NCI-H2029 (cell line): Measurements from ENCODE around the gene NPM1.

Source experiments
- DNase-seq: peaks from one replicate; lab custom pipeline; 2025; lab: John Stamatoyannopoulos, UW

Gene NPM1

DNA sequence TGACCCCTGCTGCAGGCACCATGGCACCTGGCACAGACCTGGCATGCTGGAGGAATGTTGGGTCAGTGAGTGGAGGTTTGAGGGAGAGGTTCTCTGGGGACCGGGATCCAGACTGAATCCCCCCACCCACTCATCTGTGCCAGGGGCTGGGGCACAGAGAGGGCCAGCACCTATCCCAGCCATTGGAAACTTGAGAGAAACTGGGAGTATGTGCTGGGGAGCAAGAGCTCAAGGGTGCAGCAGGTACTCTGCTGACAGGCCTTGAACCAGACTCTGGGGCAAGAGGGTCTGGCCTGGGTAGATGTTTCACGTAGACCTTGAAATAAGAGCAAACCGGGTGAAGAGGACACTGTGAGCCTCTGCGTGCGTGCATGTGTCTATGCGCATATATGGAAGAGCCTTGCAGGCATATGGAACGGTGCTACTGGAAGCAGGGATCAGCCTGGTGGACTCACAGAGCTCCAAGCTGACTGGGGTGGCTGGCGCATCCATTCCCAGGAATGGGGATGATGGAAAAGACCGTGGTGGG, 40.6 kb downstream of the NPM1 start:
- no peak for DNase-seq

GRCh38 chr5:171428809-171429542, 41.3 kb downstream of the NPM1 start:
- DNase-seq, result no peak

GRCh38 chr5:171429543-171429910, 41.9 kb downstream of the NPM1 start:
- DNase-seq, result no peak

DNA sequence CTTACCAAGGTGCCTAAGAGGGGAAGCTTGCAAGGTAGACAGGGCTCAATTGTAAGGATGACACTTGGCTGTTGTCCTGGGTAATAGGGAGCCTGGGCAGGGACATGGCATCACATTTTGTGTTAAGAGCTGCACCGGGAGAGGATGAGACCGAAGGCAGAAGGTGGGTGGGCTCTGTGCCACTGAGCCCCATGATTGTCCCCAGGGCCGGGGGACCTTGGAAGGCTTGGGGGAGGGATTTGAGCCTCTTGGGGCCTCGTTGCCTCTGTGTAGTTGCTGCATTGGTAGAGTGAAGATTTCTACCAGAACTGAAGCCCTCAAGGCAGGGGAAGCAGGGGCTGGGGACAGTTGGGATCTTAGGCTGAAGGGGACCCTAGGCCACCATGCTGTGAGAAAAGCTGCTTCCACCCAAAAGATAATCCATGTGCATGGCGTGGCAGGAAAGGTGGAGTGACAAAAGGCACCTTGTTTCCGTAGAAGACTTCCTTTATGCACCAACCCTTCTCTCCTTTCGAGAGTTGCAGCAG, 43.7 kb downstream of the NPM1 start:
- DNase-seq, result no peak

DNA sequence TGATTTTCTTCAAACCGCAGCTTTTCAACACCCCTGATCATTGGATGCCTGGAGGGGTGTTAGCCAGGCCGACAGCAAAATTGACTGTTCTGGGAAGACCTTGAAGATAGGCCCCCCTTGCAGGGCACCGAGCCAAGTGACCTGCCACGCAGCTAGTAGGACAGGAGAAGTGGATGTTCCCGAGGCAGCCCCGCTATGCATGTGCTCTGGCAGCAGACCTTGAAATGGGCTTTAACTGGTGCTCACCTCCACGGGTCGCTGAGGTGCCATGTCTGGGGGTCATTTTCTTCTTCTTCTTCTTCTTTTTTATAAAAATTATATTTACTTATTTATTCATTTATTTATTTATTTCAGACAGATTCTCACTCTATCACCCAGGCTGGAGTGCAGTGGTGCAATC, 44.4 kb downstream of the NPM1 start:
- no peak for DNase-seq

GRCh38 chr5:171432583-171433351, 45.1 kb downstream of the NPM1 start:
- DNase-seq, result no peak

DNA sequence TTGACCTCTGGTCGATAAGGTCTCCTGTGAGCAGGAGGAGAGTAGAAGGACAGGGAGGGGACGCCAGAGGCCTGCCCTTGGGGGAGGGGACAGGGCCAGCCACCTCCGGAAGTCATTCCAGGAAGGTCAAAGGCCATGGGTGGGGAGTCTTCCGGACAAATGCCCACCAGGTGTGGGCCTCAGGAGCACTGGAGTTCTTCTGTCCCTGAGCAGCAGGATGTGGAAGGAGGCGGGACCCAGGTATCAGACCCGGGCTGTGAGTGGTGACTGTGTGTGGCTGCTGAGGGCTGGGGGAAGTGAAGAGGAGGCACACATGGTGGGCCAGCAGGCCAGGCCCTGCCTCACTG, 45.7 kb downstream of the NPM1 start:
- no peak for DNase-seq

DNA sequence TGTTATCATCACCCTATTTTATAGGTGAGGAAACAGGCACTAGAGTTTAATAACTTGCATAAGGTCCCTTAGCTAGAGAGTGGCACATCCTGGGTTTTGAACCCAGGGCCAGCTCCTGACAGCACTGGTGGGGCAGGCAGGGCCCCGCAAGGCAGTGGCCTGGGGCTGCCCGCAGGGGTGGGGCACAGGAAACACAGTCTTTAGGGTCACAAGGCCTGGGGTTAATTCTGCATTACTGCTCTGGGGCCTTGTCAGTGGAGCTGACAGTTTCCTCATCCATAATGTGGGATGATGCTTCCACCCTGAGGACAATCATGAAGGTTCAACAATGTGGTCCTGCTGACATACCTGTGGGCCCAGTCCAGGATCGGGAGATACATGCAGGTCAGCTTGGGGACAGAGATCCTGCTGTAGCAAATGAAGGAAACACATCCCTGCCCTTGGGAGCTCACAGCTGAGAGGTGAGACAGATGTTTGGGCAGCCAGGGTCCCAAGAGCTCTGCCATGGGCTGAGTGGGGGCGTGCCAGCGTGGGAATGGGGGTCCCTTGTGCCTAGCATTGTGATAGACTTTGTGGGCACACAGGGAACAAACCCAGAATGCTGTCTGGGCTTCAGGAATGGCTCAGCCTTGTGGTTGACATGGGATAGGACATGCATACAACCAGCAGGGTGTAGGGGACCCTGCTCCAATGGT, 46.5 kb downstream of the NPM1 start:
- DNase-seq, result no peak

DNA sequence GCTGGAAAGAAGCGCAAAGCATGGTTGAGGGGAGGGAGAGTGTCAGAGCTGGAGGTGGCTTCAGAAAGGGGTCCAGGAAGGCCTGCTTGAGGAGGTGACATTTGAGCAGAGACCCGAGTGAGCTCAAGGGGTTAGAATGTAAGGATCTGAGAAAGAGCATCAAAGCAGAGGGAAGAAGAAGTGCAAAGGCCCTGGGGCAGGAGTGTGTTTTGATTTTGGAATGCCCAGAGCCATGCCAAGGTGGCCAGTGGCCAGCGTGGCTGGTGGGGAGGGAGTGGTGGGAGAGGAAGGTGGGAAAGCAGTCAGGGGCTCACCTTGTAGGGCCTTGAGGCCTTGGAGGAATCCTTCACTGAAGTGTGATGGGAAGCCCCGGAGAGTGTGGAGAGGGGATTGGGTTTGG, 47.2 kb downstream of the NPM1 start:
- no peak for DNase-seq

DNA sequence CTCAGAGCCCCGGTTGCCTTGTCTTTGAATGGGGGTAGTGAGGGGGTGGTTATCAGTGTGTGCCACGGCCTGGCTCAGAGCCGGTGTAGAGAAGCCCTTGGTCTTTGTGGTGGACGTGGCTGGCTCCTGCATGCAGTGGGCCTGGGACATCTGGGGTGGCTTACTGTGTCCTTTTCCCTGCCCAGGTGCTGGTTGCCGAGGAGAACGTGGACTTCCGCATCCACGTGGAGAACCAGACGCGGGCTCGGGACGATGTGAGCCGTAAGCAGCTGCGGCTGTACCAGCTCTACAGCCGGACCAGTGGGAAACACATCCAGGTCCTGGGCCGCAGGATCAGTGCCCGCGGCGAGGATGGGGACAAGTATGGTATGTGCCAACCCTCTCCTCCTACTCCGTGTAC, 48.3 kb downstream of the NPM1 start:
- DNase-seq, result no peak

DNA sequence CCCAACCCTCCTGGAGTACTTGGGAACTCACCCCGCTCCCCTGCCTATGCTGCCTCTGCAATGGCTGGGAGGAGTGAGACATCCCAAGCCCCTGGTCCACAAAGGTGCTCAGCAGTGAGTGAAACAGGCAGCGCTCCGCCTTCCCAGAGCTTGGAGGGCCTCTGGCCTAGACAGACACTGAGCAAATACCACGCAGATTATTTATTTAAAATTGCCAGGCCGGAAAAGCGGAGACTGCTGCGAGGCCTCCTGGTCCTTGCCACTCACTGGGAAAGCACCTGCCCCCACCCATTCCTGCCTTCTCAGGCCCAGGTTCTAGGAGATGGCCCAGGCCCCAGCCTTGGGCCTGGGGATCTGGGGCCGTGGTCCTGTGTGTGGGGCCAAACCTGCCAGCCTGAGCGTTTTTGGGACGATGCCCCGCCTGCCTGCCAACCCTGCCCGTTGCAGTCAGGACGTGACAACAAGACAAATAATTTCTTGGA, 49.2 kb downstream of the NPM1 start:
- no peak for DNase-seq

DNA sequence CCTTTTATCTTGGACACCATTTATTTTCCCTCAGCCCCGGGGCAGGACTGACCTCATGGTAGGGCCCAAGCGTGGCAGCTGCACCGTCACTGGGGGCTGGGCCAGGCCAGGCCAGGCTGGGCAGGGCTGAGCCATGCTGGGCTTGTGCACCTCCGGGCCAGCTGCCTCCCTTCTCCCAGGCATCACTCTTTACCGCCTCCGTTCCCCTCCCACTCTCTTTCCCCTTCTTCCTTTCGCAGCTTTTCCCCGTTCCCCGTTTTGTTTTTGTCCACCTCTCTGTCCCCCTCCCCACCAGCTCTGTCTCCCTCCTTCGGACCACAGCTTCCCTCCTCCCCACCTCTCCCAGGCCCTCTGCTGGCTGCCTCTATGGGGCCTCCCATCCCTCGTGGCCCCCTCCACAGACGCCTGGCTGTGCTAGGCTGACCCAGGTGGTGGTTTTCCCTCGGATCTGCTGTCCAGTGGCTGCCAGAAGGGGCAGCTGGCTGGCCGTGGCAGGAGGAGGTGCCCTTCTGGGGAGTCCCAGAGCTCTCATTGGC, 49.7 kb downstream of the NPM1 start:
- no peak for DNase-seq

DNA sequence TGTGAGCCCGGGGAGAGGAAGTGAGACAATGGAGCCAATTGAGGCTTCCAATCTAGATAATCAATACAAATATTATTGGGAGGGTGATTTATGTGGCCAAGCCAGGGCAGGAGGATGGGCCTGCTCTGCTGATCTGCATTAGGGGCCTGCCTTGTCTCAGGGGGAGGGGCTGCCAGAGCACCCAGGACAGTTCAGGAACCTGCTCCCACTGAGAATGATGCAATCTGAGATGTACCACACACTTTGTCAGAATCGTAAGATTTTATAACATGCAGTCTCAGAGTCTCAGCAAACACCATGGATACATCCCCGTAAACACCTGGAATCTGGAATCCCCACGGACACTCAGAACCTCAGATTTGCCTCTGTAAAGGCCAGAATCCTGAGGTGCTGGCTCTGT, 51.1 kb downstream of the NPM1 start:
- no peak for DNase-seq

- DNase-seq, result no peak
Observed at GRCh38 chr5:171441246-171441791, 53.7 kb downstream of the NPM1 start.

DNA sequence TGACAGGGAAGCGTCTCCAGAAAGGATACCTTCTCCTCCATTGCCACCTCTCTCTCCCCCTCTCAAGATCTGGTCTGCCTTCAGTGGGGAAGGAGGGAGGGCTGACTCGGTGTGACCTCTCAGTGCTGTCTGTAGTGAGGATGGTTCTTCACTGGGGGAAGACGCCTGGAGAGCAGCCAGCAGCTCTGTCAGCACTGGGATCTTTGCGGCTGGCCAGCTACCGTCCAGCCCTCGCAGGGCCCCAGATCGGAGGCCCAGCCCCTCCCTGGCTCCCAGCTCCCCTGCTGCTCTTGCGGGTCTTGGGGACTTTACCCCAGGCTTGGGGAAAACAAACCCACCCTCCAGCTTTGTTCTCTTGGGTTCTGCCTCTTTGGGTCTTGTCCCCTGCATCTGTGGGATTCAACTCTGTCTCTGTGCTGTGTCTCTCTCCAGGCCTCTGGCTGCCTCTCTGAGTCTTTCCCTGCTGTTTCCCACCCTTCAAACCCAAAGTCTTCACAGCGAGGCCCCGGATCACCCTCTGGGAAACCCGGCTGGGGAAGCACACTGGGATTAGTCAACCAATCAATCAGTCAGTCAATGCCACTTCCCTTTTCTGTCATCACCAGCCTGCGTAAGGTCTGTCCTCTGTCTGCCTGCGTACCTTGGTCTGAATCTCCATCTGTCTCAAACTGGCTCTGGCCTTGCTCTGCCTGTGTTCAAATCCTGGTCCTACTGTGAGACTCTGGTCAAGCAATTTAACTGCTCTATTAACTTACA, 54.8 kb downstream of the NPM1 start:
- no peak for DNase-seq

- DNase-seq, result no peak
Observed at GRCh38 chr5:171444582-171444981, 56.9 kb downstream of the NPM1 start.

DNA sequence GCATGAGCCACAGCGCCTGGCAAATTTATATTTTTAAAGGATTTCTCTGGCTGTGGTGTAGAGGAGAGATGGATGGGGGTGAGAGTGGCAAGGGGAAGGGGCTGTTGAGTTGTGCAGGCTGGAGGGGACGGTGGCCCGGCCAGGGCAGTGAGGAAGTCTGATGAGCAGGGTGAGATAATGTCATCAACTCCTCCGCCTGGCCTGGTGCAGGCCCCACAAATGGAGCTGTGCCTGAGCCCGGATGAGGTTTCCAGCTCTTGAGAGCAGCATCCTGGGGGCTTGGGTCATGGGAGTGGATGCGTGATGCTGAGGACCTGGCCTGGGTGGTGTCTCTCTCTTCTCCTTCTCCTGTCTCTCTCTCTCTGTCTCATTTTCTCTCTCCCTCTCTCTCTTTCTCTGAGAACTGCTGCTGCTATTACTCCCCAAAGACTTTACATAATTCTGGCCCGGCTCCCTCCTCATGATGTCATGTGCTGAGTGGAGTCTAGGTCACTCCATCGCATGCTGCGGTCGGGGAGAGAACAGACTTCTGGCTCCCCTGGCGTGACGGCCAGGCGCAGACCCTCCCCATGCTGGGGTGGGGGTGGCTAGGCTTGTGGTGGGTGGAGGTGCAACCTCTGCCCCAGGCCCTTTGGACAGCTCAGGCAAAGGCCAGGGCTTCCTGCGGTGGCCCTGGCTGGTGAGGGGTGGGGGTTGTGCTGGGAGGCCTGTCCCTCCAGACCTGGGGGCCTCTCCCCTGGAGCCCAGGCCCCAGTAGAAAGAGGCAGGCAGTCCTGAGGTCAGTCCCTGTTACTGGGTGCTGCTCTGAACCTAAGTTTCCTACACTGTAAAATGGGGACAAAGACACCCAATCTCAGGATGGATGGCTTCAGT, 58.2 kb downstream of the NPM1 start:
- no peak for DNase-seq

DNA sequence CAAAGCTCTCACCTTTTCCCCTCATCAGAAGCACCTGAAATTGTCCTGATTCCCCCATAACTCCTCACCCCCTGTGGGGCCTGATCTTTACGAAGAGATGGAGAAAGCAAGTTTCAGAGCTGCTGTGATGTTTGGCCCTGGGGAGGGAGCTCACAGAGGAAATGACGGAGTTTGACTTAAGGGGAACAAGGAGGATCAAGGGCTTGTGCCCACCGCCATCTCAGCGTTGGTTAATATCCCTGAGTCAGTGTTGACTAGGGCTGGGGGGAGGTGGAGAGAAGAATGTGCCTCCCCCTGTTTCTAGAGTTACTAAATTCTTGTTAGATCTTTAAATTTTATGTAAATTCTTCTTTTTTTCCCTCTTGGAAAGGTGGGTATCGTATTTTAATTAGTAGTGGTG, 59.6 kb downstream of the NPM1 start:
- DNase-seq, result no peak

DNA sequence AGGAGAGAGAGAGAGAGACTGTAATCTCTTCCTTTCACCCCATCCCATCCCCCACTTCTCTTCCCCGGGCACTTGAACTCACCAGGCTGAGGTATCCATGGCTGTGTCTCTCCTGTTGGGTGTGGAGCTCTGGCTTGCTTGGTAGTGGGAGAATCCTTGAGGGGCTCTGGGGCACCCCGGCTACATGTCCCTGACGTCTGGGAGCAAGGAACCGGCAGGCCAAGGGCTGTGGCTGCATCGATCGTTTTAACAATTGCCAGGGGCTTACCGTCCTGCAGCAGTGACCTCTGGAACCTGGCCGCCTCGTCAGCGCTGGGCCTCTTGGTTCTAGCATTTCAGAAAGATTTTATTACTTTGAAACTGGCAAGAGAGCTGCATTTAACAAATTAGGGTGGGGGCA, 61.8 kb downstream of the NPM1 start:
- DNase-seq, result no peak
